Lower leg skin (tissue), 4 donors: ENCODE measurements around the gene ANKH. TPM values are rescaled to one million over a fixed set of nuclear protein-coding genes. Genes with fewer than 3 reads are reported as not detected.

Source experiments
- DNase-seq, 2 donors: peaks; one replicate each; pipeline ENCODE4 v3.0.0-alpha.2; 2019; ENCODE audit warnings: low spot score in 2 of 2
- H3K4me3 ChIP-seq: fragments of 200-600 bp; sonication (generic); 2 replicates; pipeline ENCODE4 v1.5.1; 2017; ENCODE audit warnings: mild to moderate bottlenecking, low read depth; ENCODE audit not compliant: poor library complexity, severe bottlenecking
- CTCF ChIP-seq, 3 donors: fragments of 450-650 bp; IDR thresholded peaks; one replicate each; pipeline ENCODE4 v1.5.1; 2016; ENCODE audit warnings: antibody characterized with exemption in 3 of 3, mild to moderate bottlenecking in 3 of 3, moderate library complexity in 2 of 3
- POLR2A ChIP-seq, 2 donors: fragments of 450-650 bp; IDR thresholded peaks; one replicate each; pipeline ENCODE4 v1.6.1; 2016 to 2017; ENCODE audit warnings: antibody characterized with exemption in 2 of 2, mild to moderate bottlenecking in 1 of 2, moderate library complexity in 1 of 2
- WGBS, 2 donors: methylation state at CpG; one replicate each; pipeline ENCODE4 v1.1.5; 2018; 5-methylcytosine and 5-hydroxymethylcytosine counted together
- intact Hi-C: fragments of 100-400 bp; cut with DNase I; formaldehyde crosslinking; loops from one replicate; pipeline ENCODE4 v1.15.0; 2023; ENCODE audit warnings: low total_unique reads
- total RNA-seq, 4 donors: library from RNA; depleted of rRNA; stranded (reverse); fragments of >200 nt; gene quantifications; one replicate each; pipeline ENCODE4 v1.1.0, GENCODE V29; 2016

Gene ANKH
- total RNA-seq, 4 donors from 2014 or later: 44.0 to 84.8 (median 67.9) TPM

- DNase-seq: no peak
- WGBS, 2 donors: 37 to 38% methylated on average over 2 of the region's 2 CpGs
- TF ChIP-seq POLR2A (IDR thresholded peaks at IDR 0.05): no peak
- no peak for TF ChIP-seq CTCF (IDR thresholded peaks at IDR 0.05)
Measured at GRCh38 chr5:14671414-14671813, 200.2 kb downstream of the ANKH start.

GRCh38 chr5:14669975-14670374 lies 201.6 kb downstream of the ANKH start:
- 58 to 65% methylated on average over 1 of the region's 1 CpG for WGBS, 2 donors

More at GRCh38 chr5:14671414-14671813, 200.2 kb downstream of the ANKH start:
- intact Hi-C loops: no loop called here
- H3K4me3 ChIP-seq: no peak overlapping the region

GRCh38 chr5:14669415-14669814 lies 202.2 kb downstream of the ANKH start:
- WGBS, 2 donors: 86 to 91% methylated on average over 5 of the region's 5 CpGs
- no peak overlapping the region for H3K4me3 ChIP-seq
- TF ChIP-seq CTCF (IDR thresholded peaks at IDR 0.05): no peak
- TF ChIP-seq POLR2A (IDR thresholded peaks at IDR 0.05): no peak
- DNase-seq: no peak
- intact Hi-C loops: no loop called here

More at GRCh38 chr5:14669975-14670374, 201.6 kb downstream of the ANKH start:
- no peak overlapping the region for H3K4me3 ChIP-seq
- intact Hi-C loops: no loop called here
- no peak for TF ChIP-seq POLR2A (IDR thresholded peaks at IDR 0.05)
- TF ChIP-seq CTCF (IDR thresholded peaks at IDR 0.05): no peak
- no peak for DNase-seq

GRCh38 chr5:14668181-14668591 lies 203.4 kb downstream of the ANKH start:
- TF ChIP-seq POLR2A (IDR thresholded peaks at IDR 0.05) (no peak), CTCF (IDR thresholded peaks at IDR 0.05) (no peak)
- H3K4me3 ChIP-seq: no peak overlapping the region
- DNase-seq: no peak
- intact Hi-C loops: no loop called here
- 67 to 68% methylated on average over 5 of the region's 5 CpGs for WGBS, 2 donors

- WGBS, 2 donors: 71 to 88% methylated on average over 1 of the region's 1 CpG
- TF ChIP-seq POLR2A (IDR thresholded peaks at IDR 0.05) (no peak), CTCF (IDR thresholded peaks at IDR 0.05) (no peak)
- H3K4me3 ChIP-seq: no peak overlapping the region
- intact Hi-C loops: no loop called here
- no peak for DNase-seq
Measured at GRCh38 chr5:14667770-14668169, 203.8 kb downstream of the ANKH start.

- intact Hi-C loops: no loop called here
- no peak for TF ChIP-seq POLR2A (IDR thresholded peaks at IDR 0.05)
- TF ChIP-seq CTCF (IDR thresholded peaks at IDR 0.05): no peak
- WGBS, 2 donors: 81 to 82% methylated on average over 8 of the region's 8 CpGs
- H3K4me3 ChIP-seq: no peak overlapping the region
- no peak for DNase-seq
Measured at GRCh38 chr5:14667290-14667689, 204.3 kb downstream of the ANKH start.
